H9 (cell line): Measurements from ENCODE around the gene C1orf21. TPM values are rescaled to one million over a fixed set of nuclear protein-coding genes. Genes with fewer than 3 reads are reported as not detected.

Experiments
- DNase-seq: peaks from one replicate; pipeline ENCODE4 v3.0.0-alpha.2; 2017
- H2AFZ ChIP-seq: one replicate; pipeline ENCODE4 v1.6.1; 2013; ENCODE audit warnings: mild to moderate bottlenecking, low read length, control low read depth, moderate library complexity
- H2AK5ac ChIP-seq: 2 replicates; pipeline ENCODE4 v1.6.1; 2013; ENCODE audit warnings: low read length, control low read depth, mixed read lengths; ENCODE audit not compliant: insufficient read length
- H2BK120ac ChIP-seq: one replicate; pipeline ENCODE4 v1.6.1; 2013; ENCODE audit warnings: low read depth, mild to moderate bottlenecking, low read length, control low read depth, inconsistent platforms; ENCODE audit not compliant: poor library complexity, severe bottlenecking
- H2BK12ac ChIP-seq: 2 replicates; pipeline ENCODE4 v1.6.1; 2013; ENCODE audit warnings: low read length, control low read depth, mixed read lengths, low read depth; ENCODE audit not compliant: insufficient read length
- H2BK15ac ChIP-seq: 2 replicates; pipeline ENCODE4 v1.6.1; 2013; ENCODE audit warnings: low read depth, low read length, control low read depth
- H2BK20ac ChIP-seq: one replicate; pipeline ENCODE4 v1.6.1; 2013; ENCODE audit warnings: low read depth, mild to moderate bottlenecking, low read length, control low read depth, inconsistent platforms; ENCODE audit not compliant: poor library complexity, severe bottlenecking
- H2BK5ac ChIP-seq: 2 replicates; pipeline ENCODE4 v1.6.1; 2013; ENCODE audit warnings: low read length, control low read depth, mixed read lengths; ENCODE audit not compliant: insufficient read length
- H3K14ac ChIP-seq: 2 replicates; pipeline ENCODE4 v1.6.1; 2013; ENCODE audit warnings: low read length, control low read depth; ENCODE audit not compliant: insufficient read depth
- H3K18ac ChIP-seq: 2 replicates; pipeline ENCODE4 v1.6.1; 2013; ENCODE audit warnings: low read depth, mild to moderate bottlenecking, mixed read lengths, low read length, control low read depth; ENCODE audit not compliant: insufficient read length
- H3K23ac ChIP-seq: 2 replicates; pipeline ENCODE4 v1.6.1; 2013; ENCODE audit warnings: low read length, control low read depth, mixed read lengths, low read depth; ENCODE audit not compliant: insufficient read length
- H3K23me2 ChIP-seq: 2 replicates; pipeline ENCODE4 v1.6.1; 2013; ENCODE audit warnings: low read depth, mild to moderate bottlenecking, mixed read lengths, low read length, control low read depth; ENCODE audit not compliant: insufficient read length, poor library complexity, severe bottlenecking
- H3K27ac ChIP-seq: 2 replicates; pipeline ENCODE4 v1.5.1; 2013; ENCODE audit warnings: low read length, control low read depth, mixed read lengths, low read depth; ENCODE audit not compliant: insufficient read length
- H3K27me3 ChIP-seq: 2 replicates; pipeline ENCODE4 v1.6.1; 2013; ENCODE audit warnings: low read length, control low read depth, inconsistent platforms; ENCODE audit not compliant: insufficient read depth
- H3K4ac ChIP-seq: 2 replicates; pipeline ENCODE4 v1.6.1; 2013; ENCODE audit warnings: low read depth, mild to moderate bottlenecking, control low read depth, inconsistent platforms, low read length, moderate library complexity
- H3K4me1 ChIP-seq: 2 replicates; pipeline ENCODE4 v1.6.1; 2013; ENCODE audit warnings: low read length, control low read depth, inconsistent platforms; ENCODE audit not compliant: insufficient read depth
- H3K4me2 ChIP-seq: 2 replicates; pipeline ENCODE4 v1.6.1; 2013; ENCODE audit warnings: low read length, control low read depth, mixed read lengths; ENCODE audit not compliant: insufficient read length, insufficient read depth
- H3K56ac ChIP-seq: 2 replicates; pipeline ENCODE4 v1.6.1; 2013; ENCODE audit warnings: low read depth, mild to moderate bottlenecking, mixed read lengths, low read length, control low read depth; ENCODE audit not compliant: insufficient read length
- H3K79me1 ChIP-seq: 2 replicates; pipeline ENCODE4 v1.6.1; 2013; ENCODE audit warnings: low read depth, mild to moderate bottlenecking, moderate library complexity, low read length, control low read depth, inconsistent platforms; ENCODE audit not compliant: insufficient read depth, poor library complexity, severe bottlenecking
- H3K79me2 ChIP-seq: 2 replicates; pipeline ENCODE4 v1.6.1; 2013; ENCODE audit warnings: low read length, control low read depth, inconsistent platforms; ENCODE audit not compliant: insufficient read depth
- H3K9ac ChIP-seq: 2 replicates; pipeline ENCODE4 v1.6.1; 2013; ENCODE audit warnings: low read length, control low read depth, mixed read lengths; ENCODE audit not compliant: insufficient read length; ENCODE audit errors: extremely low read depth
- H3K9me3 ChIP-seq: one replicate; pipeline ENCODE4 v1.6.1; 2013; ENCODE audit warnings: low read depth, low read length, inconsistent platforms; ENCODE audit not compliant: control insufficient read depth
- H3T11ph ChIP-seq: one replicate; pipeline ENCODE4 v1.6.1; 2013; ENCODE audit warnings: mild to moderate bottlenecking, low read length, control low read depth, inconsistent platforms
- H4K20me1 ChIP-seq: one replicate; pipeline ENCODE4 v1.6.1; 2013; ENCODE audit not compliant: control insufficient read depth, insufficient read length, insufficient read depth
- H4K5ac ChIP-seq: 2 replicates; pipeline ENCODE4 v1.6.1; 2013; ENCODE audit warnings: low read depth, mild to moderate bottlenecking, mixed read lengths, low read length, control low read depth; ENCODE audit not compliant: insufficient read length
- H4K8ac ChIP-seq: replicated peaks from 2 replicates; pipeline ENCODE4 v1.6.1; 2013; ENCODE audit warnings: low read length, control low read depth, mixed read lengths, low read depth; ENCODE audit not compliant: insufficient read length
- H4K91ac ChIP-seq: 2 replicates; pipeline ENCODE4 v1.6.1; 2013; ENCODE audit warnings: low read depth, mild to moderate bottlenecking, moderate library complexity, mixed read lengths, low read length, control low read depth; ENCODE audit not compliant: insufficient read length
- H3K27ac Mint-ChIP-seq, 3 experiments: 2 replicates in 2 of 3; 3 replicates in 1 of 3; pipeline ENCODE4 v1.8.0; 2020 to 2021; ENCODE audit warnings: mixed read lengths in 3 of 3, mild to moderate bottlenecking in 1 of 3, moderate library complexity in 1 of 3
- H3K27me3 Mint-ChIP-seq: 2 replicates; pipeline ENCODE4 v1.8.0; 2021; ENCODE audit warnings: low read depth, mild to moderate bottlenecking, moderate library complexity, mixed read lengths
- H3K36me3 Mint-ChIP-seq, 3 experiments: 2 replicates in 2 of 3; 3 replicates in 1 of 3; pipeline ENCODE4 v1.8.0; 2020 to 2021; ENCODE audit warnings: low read depth in 3 of 3, mixed read lengths in 3 of 3; ENCODE audit not compliant: insufficient read depth in 1 of 3
- H3K4me1 Mint-ChIP-seq, 2 experiments: 2 replicates each; pipeline ENCODE4 v1.8.0; 2020; ENCODE audit warnings: mixed read lengths in 2 of 2
- H3K4me3 Mint-ChIP-seq, 2 experiments: 2 replicates in 1 of 2; 3 replicates in 1 of 2; pipeline ENCODE4 v1.8.0; 2020 to 2021; ENCODE audit warnings: mild to moderate bottlenecking in 2 of 2, mixed read lengths in 2 of 2, moderate library complexity in 1 of 2
- H3K9me3 Mint-ChIP-seq, 2 experiments: 2 replicates in 1 of 2; 3 replicates in 1 of 2; pipeline ENCODE4 v1.8.0; 2020; ENCODE audit warnings: mild to moderate bottlenecking in 2 of 2, mixed read lengths in 2 of 2, moderate library complexity in 1 of 2
- CTCF ChIP-seq: fragments of 200-600 bp; sonication (generic); conservative IDR thresholded peaks from 3 replicates; pipeline ENCODE4 v1.8.0; 2021; ENCODE audit warnings: antibody characterized with exemption, mild to moderate bottlenecking
- WGBS: extraction: QIAGEN DNeasy Blood & Tissue Kit; methylation state at CpG from one replicate; pipeline ENCODE4 v1.1.7; 2013; ENCODE audit warnings: missing lambda C conversion rate, low lambda C conversion rate, mixed read lengths; ENCODE audit not compliant: insufficient read length; ENCODE audit errors: extremely low coverage; 5-methylcytosine and 5-hydroxymethylcytosine counted together
- total RNA-seq: library from RNA; stranded (reverse); gene quantifications from 2 replicates; pipeline ENCODE4 v1.2.1, GENCODE V29; 2021

The C1orf21 gene
- total RNA-seq, 1 experiment from 2014 or later: 36.0 TPM

GRCh38 chr1:184427722-184428121 is 40.9 kb downstream of the C1orf21 start:
- no peak for DNase-seq
- Histone ChIP-seq H2AFZ (no peak overlapping the region), H3K56ac (no peak overlapping the region), H3K9ac (no peak overlapping the region), H3K18ac (no peak overlapping the region), H4K20me1 (no peaks in the 10 kb centered on the region), H3K4me2 (no peak overlapping the region), H2BK5ac (no peak overlapping the region), H3K9me3 (no peaks in the 10 kb centered on the region), H3K4me1 (peaks cover 2% of the 10 kb centered on the region; the same call in 1 of the 2 replicates), H3K79me2 (no peaks in the 10 kb centered on the region), H3K79me1 (no peaks in the 10 kb centered on the region), H4K91ac (no peak overlapping the region), H3K23me2 (no peaks in the 10 kb centered on the region), H3K27ac (no peak overlapping the region), H4K5ac (no peak overlapping the region), H3K4ac (no peak overlapping the region), H2BK12ac (no peak overlapping the region), H3K14ac (no peak overlapping the region), H2BK15ac (no peak overlapping the region), H3T11ph (no peak overlapping the region), H2BK20ac (no peak overlapping the region), H3K23ac (no peak overlapping the region), H2AK5ac (no peak overlapping the region), H2BK120ac (no peak overlapping the region), H3K27me3 (no peaks in the 10 kb centered on the region), H4K8ac (no peak overlapping the region)
- no peak overlapping the region for H3K4me3 Mint-ChIP-seq
- WGBS: no CpG with 5 or more reads among the region's 2 CpGs
- H3K36me3 Mint-ChIP-seq: peaks cover 7 to 22% (median 7%) of the 10 kb centered on the region in 3 experiments
- H3K27ac Mint-ChIP-seq: peak overlapping the region in 2 of 3 experiments; percentile 38 to 77; a peak in 3 of 7 replicates
- H3K4me1 Mint-ChIP-seq: peaks cover 16 to 39% of the 10 kb centered on the region in 2 experiments
- H3K27me3 Mint-ChIP-seq: no peaks in the 10 kb centered on the region
- no peaks in the 10 kb centered on the region; a peak in 1 of 5 replicates for H3K9me3 Mint-ChIP-seq
- no peak for TF ChIP-seq CTCF
